Ovary (tissue), 9 donors: ENCODE results near the gene ASF1B. TPM values are rescaled to one million over a fixed set of nuclear protein-coding genes. Genes with fewer than 3 reads are reported as not detected.

Experiments
- DNase-seq, 5 donors: peaks; one replicate each; pipeline ENCODE4 v3.0.0-alpha.2; 2019 to 2020
- H3K27ac ChIP-seq, 2 donors: fragments of 200-600 bp; one replicate each; pipeline versions ENCODE4 v1.5.1 to v1.8.0; 2019 to 2022
- H3K27me3 ChIP-seq: fragments of 200-600 bp; one replicate; pipeline ENCODE4 v1.8.0; 2022
- H3K36me3 ChIP-seq: fragments of 200-600 bp; sonication (generic); one replicate; pipeline ENCODE4 v1.5.1; 2019
- H3K4me1 ChIP-seq: one replicate; pipeline ENCODE4 v1.8.1; 2013; ENCODE audit warnings: mild to moderate bottlenecking, moderate library complexity; ENCODE audit not compliant: insufficient read depth
- H3K4me3 ChIP-seq: fragments of 200-600 bp; sonication (generic); one replicate; pipeline ENCODE4 v1.5.1; 2017
- H3K9me3 ChIP-seq, 2 donors: fragments of 200-600 bp in 1 of 2; sonication (generic) in 1 of 2; one replicate each; pipeline versions ENCODE4 v1.5.1 to v1.8.1; 2013 to 2019; ENCODE audit warnings: mild to moderate bottlenecking in 1 of 2, moderate library complexity in 1 of 2
- EP300 ChIP-seq: sonication (generic); formaldehyde crosslinking; IDR thresholded peaks from one replicate; pipeline ENCODE4 v1.6.1; 2017; ENCODE audit warnings: antibody characterized with exemption
- POLR2A ChIP-seq: fragments of 450-650 bp; IDR thresholded peaks from one replicate; pipeline ENCODE4 v1.6.1; 2017; ENCODE audit warnings: antibody characterized with exemption, mild to moderate bottlenecking, moderate library complexity
- WGBS, 3 donors: extraction: QIAGEN DNeasy Blood & Tissue Kit in 1 of 3; methylation state at CpG; one replicate each; pipeline versions ENCODE4 v1.1.5 to v1.1.7; 2013 to 2017; 5-methylcytosine and 5-hydroxymethylcytosine counted together
- intact Hi-C, 4 donors: fragments of 100-400 bp; cut with DNase I; formaldehyde crosslinking; loops; one replicate each; pipeline versions ENCODE4 v1.11.0 to v1.15.1; 2022 to 2023
- polyA plus RNA-seq, 2 donors: library from polyadenylated mRNA; stranded (reverse); fragments of 200-250 nt in 1 of 2; fragments of 350-450 nt in 1 of 2; fragmentation: Illumina TruSeq in 1 of 2; extraction: RNeasy Lipid Tissue Mini Kit (QIAGEN cat#74804) in 1 of 2; gene quantifications; one replicate each; pipeline ENCODE4 v1.2.3, GENCODE V29; 2013 to 2014
- total RNA-seq, 7 donors: library from RNA; depleted of rRNA in 2 of 7; stranded (reverse); fragments of >200 nt in 2 of 7; fragmentation: NEBNext Ultra II Directional in 3 of 7; extraction: Animal tissue kit (Norgen Biotek cat#: 25700) in 3 of 7; gene quantifications; one replicate each; pipeline versions ENCODE4 v1.1.0 to v1.2.4, GENCODE V29; 2016 to 2023
- TF ChIP-seq, protein P1 (sequence below), 3 donors: fragments of 450-650 bp in 2 of 3; fragments of 200-600 bp in 1 of 3; IDR thresholded peaks; one replicate each; pipeline versions ENCODE4 v1.5.1 to v1.8.0; 2016 to 2022; ENCODE audit warnings: antibody characterized with exemption in 3 of 3, mild to moderate bottlenecking in 1 of 3
- donor health status: DM: no; HTN: no; CAD: no; lungs with moderate emphysema.
- donor health status: DM: no; HTN: no; CAD: no.
- donor health status: Bipolar disorder and iron deficiency.
- donor health status: DM: yes; HTN: yes; CAD: no.
- donor health status: DM: no; HTN: no; CAD: no.
- donor health status: DM: yes; HTN: yes; CAD: no.

Gene ASF1B
- total and polyA plus RNA-seq, 9 donors: 0.12 to 4.9 (median 1.0) TPM

DNA sequence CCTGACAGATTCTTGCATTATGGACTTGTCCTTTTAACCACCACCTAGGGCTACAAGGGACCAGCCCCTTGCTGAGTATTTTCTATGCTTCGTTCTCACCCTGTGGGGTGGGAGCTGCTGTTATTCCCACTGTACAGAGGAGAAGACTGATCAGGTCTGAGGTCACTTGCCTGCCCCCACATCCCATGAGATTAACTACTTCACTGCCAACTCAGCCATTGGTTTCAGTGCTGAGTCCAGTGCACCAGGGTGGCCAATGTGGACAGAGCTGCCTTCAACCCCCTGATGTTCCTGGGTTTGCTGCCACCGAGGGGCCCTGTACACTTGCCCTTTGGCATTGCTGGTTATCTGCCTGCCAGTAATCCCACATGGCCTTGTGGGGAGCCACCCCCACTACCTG lies 25.7 kb downstream of the ASF1B start:
- Histone ChIP-seq H3K4me3 (no peak overlapping the region), H3K27me3 (no peaks in the 10 kb centered on the region), H3K4me1 (peaks cover 30% of the 10 kb centered on the region), H3K36me3 (no peaks in the 10 kb centered on the region), H3K9me3 (no peaks in the 10 kb centered on the region), H3K27ac (peak overlapping the region in 1 of 2 donors; percentile 55)
- DNase-seq: no peak
- intact Hi-C loops: no loop called here
- TF ChIP-seq POLR2A (no peak), EP300 (no peak)
- TF ChIP-seq, protein P1, sequence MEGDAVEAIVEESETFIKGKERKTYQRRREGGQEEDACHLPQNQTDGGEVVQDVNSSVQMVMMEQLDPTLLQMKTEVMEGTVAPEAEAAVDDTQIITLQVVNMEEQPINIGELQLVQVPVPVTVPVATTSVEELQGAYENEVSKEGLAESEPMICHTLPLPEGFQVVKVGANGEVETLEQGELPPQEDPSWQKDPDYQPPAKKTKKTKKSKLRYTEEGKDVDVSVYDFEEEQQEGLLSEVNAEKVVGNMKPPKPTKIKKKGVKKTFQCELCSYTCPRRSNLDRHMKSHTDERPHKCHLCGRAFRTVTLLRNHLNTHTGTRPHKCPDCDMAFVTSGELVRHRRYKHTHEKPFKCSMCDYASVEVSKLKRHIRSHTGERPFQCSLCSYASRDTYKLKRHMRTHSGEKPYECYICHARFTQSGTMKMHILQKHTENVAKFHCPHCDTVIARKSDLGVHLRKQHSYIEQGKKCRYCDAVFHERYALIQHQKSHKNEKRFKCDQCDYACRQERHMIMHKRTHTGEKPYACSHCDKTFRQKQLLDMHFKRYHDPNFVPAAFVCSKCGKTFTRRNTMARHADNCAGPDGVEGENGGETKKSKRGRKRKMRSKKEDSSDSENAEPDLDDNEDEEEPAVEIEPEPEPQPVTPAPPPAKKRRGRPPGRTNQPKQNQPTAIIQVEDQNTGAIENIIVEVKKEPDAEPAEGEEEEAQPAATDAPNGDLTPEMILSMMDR (IDR thresholded peaks at IDR 0.05): no peak
- 12 to 31% (median 24%) methylated on average over 2 of the region's 2 CpGs for WGBS, 3 donors

DNA sequence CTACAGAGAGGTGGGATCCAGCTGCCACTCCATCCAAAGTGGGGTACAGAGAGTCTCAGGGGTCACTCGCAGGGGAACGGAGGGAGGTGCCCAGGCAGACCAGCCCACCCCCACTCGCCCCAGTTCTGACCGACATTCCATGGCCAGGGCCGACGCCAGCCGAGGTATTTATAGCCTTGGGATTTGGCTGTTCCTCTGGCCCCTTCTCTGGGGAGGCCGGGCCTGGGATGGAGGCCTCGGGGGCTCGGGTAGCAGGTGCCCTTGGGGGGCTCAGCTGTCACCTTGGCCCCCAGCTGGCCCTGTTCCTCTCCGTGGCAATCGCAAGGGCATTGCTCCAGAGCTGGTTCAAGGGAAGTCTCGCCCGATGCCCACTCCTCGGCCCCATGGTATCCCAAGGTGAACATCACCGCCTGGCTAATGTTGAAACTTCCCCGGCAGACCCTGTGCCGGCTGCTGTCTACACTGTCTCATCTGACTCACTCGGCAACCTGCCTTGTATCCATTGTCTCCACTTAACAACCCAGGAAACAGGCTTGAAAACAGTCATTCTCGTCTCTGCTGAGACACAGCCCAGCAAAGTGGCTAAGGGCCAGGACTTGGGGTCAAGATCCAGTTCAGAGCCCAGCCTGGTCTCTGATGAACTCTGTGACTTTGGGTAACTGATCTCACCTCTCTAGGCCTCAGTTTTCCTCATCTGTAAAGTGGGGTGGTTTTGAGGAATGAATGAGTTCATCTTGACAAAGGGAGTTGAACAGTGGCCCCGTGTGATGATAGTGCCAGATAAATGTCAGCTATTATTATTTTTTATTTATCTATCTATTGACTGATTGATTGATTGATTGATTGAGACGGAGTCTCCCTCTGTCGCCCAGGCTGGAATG lies 28.6 kb downstream of the ASF1B start:
- H3K27me3 ChIP-seq: no peaks in the 10 kb centered on the region
- H3K9me3 ChIP-seq: no peaks in the 10 kb centered on the region
- WGBS, 3 donors: 36 to 50% (median 41%) methylated on average over 22 to 23 of the region's 23 CpGs
- intact Hi-C loops: no loop called here
- H3K4me1 ChIP-seq: peaks cover 15% of the 10 kb centered on the region
- H3K27ac ChIP-seq: peak overlapping the region; percentile 52 to 70
- H3K36me3 ChIP-seq: no peaks in the 10 kb centered on the region
- no peak for TF ChIP-seq POLR2A
- TF ChIP-seq, protein P1 (IDR thresholded peaks at IDR 0.05): no peak
- TF ChIP-seq EP300: no peak
- no peak overlapping the region for H3K4me3 ChIP-seq
- DNase-seq: peak in 4 of 5 donors; percentile 43 to 57 (median 52)

DNA sequence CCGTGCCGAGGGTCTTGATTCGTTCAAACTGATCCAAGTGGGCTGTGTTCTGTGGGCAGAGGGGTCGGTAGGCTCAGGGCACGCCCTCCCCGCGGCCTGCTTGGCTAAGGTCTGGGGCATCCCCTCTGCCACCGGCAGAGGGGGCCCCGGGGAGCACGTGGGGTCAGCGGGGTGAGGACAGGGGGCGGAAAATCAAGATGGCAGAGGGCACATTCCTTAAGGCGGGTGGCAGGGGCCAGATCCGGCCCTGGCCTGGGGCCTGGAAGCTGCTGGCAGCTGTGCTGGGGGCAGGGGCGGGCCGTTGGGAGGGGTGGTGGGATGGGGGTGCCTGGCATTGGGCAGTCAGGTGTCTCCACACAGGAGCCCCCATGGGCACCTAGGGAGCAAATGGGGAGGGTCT lies 29.5 kb downstream of the ASF1B start:
- no peak for TF ChIP-seq EP300
- no peak for TF ChIP-seq POLR2A
- TF ChIP-seq, protein P1 (IDR thresholded peaks at IDR 0.05): no peak
- peaks cover 15% of the 10 kb centered on the region for H3K4me1 ChIP-seq
- intact Hi-C loops: no loop called here
- H3K4me3 ChIP-seq: no peak overlapping the region
- no peaks in the 10 kb centered on the region for H3K9me3 ChIP-seq
- no peaks in the 10 kb centered on the region for H3K27me3 ChIP-seq
- 76 to 89% (median 81%) methylated on average over 12 to 16 of the region's 16 CpGs for WGBS, 3 donors
- H3K36me3 ChIP-seq: no peaks in the 10 kb centered on the region
- no peak for DNase-seq
- peak overlapping the region; percentile 52 to 70 for H3K27ac ChIP-seq

DNA sequence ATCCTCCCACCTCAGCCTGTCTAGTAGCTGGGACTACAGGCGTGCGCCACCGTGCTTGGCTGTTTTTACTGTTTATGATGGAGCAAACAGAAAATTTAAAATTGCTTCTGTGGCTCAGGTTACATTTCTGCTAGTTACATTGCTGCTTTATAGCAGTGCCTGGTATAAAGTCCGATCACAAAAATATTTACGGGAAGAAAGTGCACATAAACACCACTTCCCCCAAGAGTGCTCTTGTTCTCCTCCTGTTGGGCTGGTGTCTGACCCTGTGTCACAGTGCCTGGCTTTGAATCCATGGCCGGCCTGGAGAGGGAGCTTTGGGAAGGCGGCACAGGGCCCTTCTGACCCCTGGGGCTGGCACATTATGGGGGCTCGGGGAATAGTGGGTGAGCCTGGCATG lies 30.7 kb downstream of the ASF1B start:
- no peak for TF ChIP-seq EP300
- TF ChIP-seq, protein P1 (IDR thresholded peaks at IDR 0.05): no peak
- no peak for TF ChIP-seq POLR2A
- Histone ChIP-seq H3K27me3 (no peaks in the 10 kb centered on the region), H3K9me3 (no peaks in the 10 kb centered on the region), H3K4me3 (no peak overlapping the region), H3K4me1 (peaks cover 10% of the 10 kb centered on the region), H3K36me3 (no peaks in the 10 kb centered on the region), H3K27ac (no peak overlapping the region)
- 66 to 74% (median 72%) methylated on average over 8 of the region's 8 CpGs for WGBS, 3 donors
- no peak for DNase-seq
- intact Hi-C loops: no loop called here
